Glomerular visceral epithelial cell (primary cell): ENCODE results near the gene PRSS56.

ENCODE experiments used
- DNase-seq: peaks from one replicate; pipeline ENCODE4 v3.0.0-alpha.2; 2016; ENCODE audit errors: extremely low spot score

The PRSS56 gene

DNA sequence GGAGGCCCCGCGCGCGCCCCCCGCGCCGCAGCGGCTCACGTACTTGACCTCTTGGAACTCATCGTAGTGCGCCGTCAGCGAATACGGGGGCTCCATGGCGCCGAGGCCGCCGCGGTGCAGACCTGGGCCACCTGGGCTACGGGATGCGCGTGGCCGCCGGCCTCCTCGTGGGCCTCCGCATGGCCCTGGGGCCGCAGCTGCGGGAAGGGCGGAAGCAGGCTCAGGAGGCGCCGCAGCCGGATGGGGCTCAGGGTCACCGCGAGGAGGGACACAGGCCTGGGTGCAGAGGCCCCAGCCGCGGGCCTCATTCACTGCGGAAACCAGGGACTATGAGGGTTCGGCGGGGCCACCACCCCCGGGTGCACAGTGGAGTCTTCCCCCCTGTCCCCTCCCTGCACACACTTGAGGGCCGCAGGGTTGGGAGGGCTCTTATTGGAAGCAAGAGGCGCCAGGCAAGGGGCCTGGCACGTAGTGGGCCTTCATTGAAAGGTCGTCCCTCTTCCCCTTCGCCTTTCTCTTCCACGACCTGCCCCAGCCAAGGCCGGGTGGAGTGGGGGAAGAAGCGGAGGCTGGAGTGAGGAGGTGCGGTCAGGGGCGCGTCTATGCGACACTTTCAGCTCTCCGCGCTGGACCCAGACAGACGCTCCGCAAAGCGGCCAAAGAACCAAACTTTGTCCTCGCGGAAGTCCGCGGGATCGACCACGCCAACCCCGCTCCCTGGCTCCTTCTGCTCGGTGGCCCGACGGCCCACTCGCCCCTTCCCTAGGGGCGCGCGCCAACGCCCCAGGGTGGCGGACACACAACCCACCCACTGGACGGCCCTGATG is 33.4 kb upstream of the PRSS56 start:
- no peak for DNase-seq

DNA sequence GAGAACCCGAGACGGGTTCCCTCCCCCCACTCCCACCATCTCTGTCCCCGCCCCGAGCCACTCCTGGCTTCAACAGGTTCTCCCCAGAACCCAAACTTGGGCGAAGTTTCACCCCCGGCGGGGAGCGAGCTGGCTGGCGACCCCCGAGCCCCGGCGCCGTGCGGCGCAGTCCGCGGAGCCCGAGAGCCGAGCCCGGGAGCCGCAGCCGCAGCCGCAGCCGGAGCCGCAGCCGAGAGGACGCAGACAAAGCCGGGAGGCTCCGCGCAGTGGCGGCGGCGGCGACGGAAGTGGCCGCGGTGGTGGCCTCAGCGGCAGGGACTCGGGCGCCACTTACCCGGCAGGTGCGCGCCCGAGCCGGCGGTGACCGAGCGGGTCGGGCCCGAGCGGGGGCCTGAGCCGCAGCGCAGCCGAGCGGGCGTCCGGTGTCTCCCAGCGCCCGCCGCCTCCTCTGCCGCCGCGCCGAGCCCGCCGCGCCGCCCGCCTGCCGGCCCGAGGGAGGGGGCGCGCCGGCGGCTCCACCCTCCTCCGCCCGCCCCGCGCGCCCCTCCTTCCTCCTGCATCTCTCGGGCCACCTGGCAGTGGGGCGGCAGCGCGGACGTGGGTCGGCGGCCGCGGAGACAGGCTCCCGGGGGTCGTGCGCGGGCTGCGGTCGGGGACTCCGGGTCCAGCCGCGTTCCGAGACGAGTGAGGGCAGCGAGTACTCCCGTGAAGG is 32.6 kb upstream of the PRSS56 start, which contains the start of gene ECEL1:
Gene ECEL1 (minus strand): TSS at position 450 of the 712 bp plus-strand sequence. CDS start 1,181 bp downstream, outside the sequence.
- DNase-seq: no peak

DNA sequence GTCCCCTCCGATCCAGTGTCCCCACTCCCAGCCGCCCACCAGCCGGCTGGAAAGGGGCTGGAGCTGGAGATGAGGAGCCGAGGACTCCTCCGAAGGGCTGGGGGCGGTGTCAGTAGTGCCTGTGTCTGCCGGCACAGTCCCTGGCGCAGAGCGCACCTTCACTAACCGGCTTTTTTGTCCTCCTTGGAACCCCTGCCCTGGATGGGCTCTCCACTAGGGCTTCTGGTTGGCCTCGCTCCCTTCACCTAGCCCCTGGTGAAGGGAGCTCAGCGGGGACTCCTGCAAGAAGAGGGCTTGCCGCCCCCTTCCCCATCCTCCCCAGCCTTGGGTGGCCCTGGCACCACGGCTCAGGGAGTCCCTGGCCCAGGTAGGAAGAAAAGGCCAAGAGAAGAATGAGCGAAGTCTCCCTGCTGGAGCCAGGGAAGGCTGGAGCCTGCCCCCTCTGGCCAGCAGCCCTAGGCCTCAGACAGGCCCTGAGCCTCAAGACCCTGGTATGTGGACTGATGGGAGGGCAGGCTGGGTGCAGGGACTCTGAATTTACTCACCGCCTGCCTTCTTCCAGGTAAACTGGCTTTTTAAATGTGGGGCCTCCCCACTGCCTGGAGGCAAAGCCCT is 32.0 kb upstream of the PRSS56 start:
- DNase-seq: no peak

DNA sequence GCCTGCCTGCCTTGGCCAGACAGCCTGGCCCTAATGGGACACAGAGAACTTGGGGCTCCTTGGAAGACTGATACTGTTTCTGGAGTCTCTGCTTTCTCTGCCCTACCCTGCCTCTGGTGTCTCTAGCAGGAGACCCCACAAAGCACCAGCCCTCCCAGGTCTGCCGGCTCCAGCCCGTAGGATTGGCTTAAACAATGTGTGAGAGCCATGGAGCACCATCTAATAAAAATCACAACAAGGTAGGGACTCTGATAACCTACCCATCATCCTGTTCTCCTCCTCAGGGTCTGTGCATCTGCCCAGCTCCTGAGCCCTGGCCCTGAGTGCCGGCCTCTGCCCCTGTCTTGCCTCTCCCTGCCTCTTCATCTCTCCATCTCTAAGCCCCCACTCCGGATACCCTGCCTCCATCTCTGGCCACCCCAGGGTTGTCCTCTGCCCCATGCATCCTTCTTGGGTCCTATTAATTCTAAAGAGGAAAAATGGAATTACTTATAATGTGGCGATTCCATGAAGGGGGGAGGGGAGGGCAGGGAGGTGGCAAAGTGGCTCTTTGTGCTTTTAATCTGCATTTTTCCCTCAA is 31.4 kb upstream of the PRSS56 start:
- DNase-seq: no peak

DNA sequence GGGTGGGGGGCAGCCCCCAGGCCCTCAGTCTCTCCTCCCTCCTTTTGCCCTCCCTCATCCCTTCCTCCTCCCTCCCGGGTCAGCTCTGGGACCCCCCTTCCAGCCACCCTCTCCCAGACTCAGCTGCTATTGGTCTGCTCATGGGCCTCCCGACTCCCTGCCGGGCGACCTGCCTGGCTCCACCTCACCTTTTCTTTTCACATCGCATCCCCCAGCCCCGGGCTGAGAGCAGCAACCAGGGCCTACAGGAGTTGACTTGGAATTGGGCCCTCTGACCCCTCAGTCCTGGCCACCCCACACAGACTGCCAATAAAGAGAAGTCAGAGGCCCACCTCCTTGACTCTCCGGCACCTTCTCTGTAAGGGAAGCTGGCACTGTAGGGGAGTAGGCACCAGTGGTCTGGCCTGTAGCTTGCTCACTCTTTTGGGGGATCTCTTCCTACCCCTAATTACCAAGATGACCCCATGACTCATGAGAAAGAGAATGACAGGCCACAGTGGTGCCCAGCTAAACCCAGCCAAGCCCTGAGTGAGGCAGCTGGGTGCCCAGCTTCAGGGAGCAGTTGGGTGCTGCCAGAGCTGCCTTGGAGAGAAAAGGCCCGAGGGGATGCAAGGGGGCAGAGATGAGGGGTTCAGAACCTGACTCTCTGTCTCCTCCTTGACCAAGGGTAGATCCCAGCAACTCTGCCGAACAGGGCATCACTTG is 30.5 kb upstream of the PRSS56 start:
- no peak for DNase-seq

DNA sequence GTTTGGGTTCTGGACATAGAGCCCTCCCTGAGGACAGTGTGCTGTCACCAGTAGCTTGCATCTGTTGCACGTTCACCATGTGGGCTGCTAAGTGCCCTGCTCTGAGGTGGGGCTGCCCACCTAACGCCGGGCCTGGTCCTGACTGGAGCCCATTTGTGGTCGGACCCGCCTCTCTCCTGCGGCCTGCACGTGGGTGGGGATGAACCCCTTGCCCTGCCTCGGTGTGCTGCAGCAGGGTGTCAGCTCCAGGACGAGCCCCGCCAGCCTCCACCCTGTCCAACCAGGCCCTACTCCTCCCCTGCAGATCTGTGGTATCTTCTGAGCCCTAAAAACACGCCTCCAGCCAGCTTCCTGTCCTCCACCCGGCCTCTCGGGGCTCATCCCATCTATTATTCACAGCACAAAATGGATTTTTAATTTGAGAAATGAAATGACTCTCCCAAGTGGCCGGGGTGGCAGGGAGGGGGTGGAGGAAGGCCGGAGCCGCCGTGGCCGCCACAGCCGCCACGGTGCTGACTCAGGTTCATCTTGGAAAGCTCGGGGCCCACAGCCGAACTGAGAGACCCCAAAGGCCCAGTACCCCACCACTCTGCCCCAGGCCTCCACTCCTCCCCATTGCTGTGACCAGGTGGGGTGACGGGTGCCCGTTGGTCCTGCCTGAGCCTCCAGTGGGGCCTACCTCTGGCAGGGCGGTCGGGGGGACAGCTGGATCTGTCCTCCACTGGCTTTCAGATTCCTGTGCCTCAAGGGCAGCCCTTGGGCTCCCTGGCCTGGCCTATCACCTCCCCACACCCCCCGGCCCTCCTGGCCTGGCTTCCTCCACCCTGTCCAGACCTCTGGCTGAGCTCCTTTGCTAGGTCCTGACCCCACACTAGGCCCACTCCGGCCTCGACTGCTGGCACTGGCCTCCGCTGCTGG is 29.7 kb upstream of the PRSS56 start:
- DNase-seq: no peak

DNA sequence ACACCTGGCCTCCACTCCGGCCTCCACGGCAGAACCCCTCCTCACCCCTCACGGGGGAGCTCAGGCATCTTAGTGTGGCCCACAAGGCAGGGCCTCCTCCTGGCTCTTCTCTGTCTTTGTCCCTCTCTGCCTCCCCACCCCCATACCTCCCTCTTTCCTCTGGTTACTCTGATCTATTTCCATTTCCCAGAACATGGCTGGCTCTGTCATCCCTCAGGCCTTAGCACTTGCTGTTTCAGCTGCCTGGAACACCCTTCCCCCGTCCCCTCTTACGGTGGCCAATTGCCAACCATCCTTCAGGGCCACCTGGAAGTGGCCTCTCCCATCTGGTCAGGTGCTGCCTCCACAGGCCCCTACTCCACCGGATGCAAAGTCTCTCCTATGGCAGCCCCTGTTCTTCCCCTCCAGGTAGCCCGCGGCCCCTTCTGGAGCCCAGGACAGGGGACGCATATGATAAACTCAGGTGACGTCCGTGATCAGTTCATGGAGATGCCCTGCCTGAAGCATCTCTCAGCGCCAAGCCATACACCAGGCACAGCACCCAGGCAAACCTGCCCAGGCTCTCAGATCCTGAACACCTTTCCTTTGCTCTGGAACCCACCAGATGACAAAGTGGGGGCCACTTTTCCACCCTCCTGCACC is 28.9 kb upstream of the PRSS56 start:
- no peak for DNase-seq

DNA sequence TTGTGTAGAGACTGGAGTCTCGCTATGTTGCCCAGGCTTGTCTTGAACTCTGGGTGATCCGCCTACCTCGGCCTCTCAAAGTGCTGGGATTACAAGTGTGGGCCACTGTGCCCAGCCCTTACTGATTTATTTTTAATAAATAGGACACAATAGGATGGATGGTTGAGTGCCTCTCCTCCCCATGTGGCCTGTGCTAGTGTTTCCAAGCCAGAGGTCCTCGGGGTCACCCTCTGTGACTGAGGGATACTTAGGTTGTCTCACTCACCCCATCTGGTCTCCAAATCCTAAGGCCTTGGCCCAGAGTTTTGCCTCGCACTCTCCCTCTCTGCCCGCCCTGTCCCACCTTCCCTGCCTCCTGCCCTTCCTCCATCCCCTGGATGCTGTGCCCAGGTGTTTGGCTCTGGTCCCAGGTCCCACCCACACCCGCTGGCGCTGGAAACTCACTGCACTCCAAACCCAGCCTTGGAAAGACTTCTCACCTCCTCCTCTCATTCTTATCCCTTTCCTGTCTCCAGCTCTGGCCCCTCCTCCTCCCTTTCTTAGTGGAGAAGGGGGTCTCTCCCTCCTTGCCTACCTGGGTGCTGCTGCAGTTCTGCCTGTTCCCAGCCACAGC is 27.8 kb upstream of the PRSS56 start:
- no peak for DNase-seq

DNA sequence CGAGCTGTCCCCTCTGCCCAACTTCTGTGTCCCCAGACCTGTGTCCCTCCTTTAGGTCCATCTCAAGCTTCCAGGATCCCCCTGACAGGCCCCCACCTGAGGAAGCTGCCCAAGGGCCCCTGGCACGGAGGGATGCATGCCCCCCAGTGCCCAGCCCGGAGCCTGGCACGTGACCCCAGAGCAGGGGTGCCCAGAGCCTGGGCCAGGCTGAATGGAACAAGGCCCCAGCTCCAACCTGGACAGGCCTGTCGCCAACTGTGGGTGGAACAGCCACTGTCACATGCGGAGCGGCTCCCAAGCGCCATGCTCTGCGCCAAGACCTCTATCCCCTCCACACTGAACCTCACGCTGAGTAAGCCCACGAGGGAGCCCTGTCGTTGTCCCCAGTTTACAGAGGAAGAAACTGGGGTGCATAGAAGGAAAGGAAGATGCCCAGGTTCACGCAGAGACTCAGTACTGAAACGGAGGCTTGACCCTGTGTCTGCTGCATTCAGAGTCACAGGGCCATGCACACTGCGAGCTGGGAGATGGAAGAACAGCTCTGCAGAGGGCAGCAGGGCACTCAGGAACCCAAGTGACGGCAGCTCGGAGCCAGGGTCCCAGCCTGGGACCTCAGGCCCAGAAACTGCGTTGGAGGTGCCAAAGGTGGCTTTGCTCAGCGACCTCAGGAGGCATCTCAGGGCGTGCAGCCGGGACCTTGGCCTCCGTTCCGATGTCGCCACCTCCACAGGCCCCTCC is 27.1 kb upstream of the PRSS56 start:
- no peak for DNase-seq

DNA sequence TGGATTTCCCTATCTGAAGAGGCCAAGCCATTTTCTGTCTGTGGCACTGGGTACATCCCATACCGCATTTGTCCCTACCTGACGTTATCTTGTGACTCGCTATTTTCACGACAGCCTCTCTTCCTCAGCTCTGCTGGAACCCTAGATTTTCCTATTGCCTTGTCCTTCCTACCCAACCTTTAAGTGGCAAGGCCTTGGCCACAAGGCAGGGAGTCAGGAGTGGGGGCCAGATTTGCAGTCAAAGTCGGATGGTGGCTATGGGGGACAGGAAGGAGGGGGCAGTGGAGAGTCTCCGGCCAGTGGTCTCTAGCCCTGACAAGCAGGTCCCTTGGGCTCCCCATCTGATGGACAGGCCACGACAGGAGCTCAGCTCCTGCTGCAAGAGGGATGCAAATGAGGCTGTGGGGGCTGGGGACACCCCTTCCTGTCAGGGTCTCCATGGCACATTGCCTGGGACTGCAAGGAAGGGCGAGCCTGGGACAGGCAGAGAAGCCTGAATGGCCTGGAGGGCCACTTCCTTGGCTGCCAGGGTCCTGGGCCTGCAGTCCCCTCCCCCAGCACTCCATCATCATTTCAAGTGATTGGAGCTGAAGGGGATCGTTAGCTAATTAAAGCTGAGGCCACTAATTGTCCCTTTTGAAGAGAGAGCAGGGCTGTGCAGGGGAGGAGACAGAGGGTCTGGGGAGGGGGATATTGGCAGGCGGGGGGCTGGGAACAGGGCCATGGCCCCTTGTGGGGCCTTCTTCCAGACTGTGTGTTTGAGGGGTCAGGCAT is 26.3 kb upstream of the PRSS56 start:
- DNase-seq: no peak

DNA sequence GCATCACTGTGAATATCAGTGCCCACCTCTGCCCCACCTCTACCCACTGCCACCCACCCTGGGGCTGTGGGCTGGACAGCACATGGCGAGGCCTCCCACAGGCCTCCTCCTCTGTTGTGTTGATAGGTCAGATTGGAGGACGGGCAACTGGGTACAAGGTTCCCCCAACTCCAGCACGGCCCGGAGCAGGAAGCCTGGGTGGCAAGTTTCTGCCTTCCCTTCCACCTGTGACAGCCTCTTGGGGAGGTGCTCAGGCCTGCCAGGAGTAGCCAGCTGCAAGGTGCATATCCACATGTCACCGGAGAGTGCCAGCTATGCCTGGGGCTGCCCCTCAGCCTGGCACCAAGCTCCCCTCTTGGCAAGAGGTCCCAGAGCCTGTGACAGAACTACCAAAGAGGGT is 25.6 kb upstream of the PRSS56 start:
- no peak for DNase-seq

DNA sequence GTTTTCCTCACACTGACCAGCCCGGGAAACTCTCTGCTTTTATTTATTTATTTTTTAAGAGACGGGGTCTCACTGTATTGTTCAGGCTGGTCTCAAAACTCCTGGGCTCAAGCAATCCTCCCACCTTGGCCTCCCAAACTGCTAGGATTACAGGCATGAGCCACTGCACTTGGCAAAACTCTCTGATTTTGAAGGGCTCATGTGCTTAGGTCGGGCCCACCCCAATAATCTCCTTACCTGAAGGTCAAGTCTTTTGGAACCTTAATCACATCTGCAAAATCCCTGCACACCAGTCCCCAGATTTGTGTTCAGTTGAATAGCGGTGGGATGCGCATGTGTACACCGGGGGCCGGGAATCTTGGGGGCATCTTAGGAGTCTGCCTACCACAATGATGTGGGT is 24.9 kb upstream of the PRSS56 start:
- no peak for DNase-seq

DNA sequence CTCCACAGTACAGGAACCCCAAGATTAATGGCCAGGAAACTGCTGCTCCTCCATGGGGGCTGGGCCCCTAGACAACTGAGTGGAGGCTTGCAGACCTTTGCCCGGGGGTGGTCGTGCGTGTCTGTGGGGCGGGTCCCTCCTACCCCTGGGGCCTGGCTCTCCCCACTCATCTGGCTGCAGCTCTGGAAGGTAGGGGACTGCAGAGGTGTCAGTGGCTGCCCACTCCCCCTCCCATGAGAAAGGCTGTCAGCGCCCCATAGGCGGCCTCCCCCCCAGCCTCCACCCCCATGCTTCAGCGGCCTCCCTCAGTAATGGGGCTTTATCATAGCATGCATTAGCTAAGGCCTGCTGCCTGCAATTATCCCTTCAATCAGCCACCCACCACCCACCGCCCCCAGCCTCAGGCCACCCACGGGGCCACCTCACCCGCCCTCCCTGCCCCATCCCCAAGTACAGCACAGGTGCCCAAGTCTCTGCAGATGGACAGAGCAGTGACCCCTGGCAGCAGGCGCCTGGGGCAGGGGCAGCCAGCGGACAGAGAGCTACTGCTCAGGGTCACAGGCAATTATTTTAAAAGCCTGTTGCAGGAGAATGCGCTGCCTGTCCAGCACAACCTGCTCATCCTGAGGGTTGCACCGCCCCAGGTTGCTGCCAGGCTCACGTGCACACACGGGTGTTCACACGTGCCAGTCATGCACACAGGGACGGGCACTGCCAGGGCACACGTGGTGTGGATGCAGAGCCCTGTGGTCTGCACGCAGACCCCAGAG is 23.5 kb upstream of the PRSS56 start:
- no peak for DNase-seq

DNA sequence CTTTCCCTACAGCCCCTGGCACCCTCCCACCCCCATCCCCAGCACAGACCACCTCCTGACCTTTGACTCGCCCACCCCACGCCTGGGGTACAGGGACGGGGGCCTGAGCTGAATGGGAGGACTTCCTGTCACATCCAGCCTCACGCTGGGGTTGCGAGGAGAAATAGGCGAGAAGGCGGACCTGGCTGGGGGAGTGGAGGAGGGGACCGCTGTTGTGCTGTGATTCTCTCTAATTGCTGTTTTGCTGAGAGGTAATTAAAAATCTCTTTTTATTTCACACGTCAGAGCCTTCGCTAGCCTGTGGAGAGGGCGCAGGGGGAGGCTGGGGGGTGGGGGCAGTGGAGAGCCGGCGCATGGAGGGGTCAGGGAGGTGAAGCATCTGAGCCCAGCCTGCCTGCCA is 22.8 kb upstream of the PRSS56 start:
- no peak for DNase-seq

DNA sequence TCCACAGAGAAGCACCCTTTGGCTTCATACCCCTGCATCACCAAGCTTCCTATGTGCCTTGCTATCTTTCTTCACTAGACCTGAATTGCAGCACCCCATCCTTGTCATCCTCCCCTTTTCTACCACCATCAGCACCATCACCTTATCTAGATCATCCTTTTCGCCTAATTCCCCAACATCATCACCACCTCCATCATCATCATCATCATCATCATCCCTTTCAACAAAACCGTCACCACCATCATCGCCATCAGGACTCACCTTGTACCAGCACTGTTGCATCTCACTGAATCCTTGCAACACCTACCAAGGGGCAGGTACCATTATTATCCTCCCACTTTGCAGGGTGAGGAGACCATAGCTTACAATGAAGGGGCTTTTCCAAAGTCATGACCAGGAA is 21.7 kb upstream of the PRSS56 start:
- DNase-seq: no peak

DNA sequence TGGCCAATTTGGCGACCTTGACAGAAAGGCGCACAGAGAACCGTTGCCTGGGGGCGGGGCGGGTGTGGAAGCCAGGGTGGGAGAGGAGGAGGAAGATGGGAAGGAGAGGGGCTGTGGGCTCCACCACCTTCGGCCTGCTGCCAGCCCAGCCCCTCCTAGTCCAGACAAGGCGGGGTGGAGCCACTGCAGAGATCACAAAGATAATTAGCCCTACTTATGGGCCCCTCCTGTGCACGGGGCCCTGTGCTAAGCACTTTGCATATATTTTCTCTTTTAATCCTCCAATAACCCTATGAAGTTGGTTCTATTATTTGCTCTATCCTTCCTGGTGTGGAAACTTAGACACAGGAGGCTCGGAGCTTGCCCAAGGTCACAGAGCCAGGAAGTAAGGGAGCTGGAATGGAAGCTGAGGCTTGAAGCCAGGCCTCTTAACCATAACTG is 18.8 kb upstream of the PRSS56 start:
- no peak for DNase-seq

DNA sequence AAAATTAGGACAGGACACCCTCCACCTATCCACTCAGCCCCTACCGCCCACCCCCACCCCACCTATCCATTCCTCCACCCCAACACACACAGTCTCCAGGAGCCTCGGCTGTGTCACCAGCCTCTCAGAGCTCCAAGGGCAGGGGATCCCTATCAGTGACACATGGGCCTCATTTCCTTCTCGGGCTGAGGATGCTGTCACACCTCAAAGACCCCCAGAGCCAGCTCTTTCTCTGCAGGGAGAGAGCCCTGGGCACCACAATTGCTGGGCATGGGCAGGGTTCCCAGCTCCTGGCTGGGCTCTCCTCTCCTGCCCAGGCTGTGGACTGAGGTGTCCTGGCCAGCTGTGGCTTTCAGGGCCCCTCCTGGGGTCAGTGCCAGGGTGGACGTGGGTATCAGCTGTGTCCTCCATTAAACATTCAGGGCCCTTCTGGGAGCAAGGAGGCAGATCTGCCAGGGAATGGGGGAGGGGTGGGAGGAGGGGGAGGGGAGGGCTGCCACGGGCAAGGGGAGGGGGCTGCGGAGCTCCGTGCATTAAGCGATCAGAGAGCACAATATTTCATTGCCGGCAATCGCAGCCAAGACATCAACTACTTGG is 18.3 kb upstream of the PRSS56 start:
- no peak for DNase-seq
